ENCODE measurements around the gene SMG6. TPM values are rescaled to one million over a fixed set of nuclear protein-coding genes. Genes with fewer than 3 reads are reported as not detected.

The SMG6 gene
- total and polyA plus RNA-seq, 2 of the 8 experiments (the other 6 are each of a cell fraction or from before 2014, with no cell fraction given), result 18.5 to 25.2 TPM

- TF ChIP-seq CTCF (IDR thresholded peaks at IDR 0.05; ENCODE audit: control extremely low read depth in 1 of 3, insufficient read depth in 1 of 3, low read depth in 1 of 3, low read length in 3 of 3), result no peak
- TF ChIP-seq PHF8 (conservative IDR thresholded peaks at IDR 0.05; ENCODE audit: low read depth, low read length), result no peak
- no peak for TF ChIP-seq CREB1 (IDR thresholded peaks at IDR 0.05)
- TF ChIP-seq NANOG (IDR thresholded peaks at IDR 0.05; ENCODE audit: insufficient read depth, low read depth, low read length, poor library complexity, severe bottlenecking), result no peak
- no peak for TF ChIP-seq BACH1 (IDR thresholded peaks at IDR 0.05; ENCODE audit: low read length)
- TF ChIP-seq EP300 (IDR thresholded peaks at IDR 0.05; ENCODE audit: borderline replicate concordance in 1 of 2, low read depth in 2 of 2, low read length in 2 of 2), result no peak
- no peak for TF ChIP-seq TBP (IDR thresholded peaks at IDR 0.05; ENCODE audit: low read depth, low read length)
- no peak for TF ChIP-seq CHD7 (IDR thresholded peaks at IDR 0.05; ENCODE audit: insufficient replicate concordance, low read length)
- no peak for TF ChIP-seq CHD1 (IDR thresholded peaks at IDR 0.05; ENCODE audit: low read depth, low read length)
Observed at GRCh38 chr17:2299136-2299535, 4.4 kb downstream of the SMG6 start (continued).
